Tibial nerve (tissue), 4 donors: ENCODE data around the gene GPR25.

Source experiments
- CTCF ChIP-seq, 5 experiments: fragments of 200-600 bp in 3 of 5; fragments of 450-650 bp in 2 of 5; sonication (generic) in 3 of 5; IDR thresholded peaks; one replicate each; pipeline ENCODE4 v1.5.1; 2016 to 2019; ENCODE audit warnings: antibody characterized with exemption in 5 of 5, mild to moderate bottlenecking in 3 of 5, moderate library complexity in 2 of 5
- EP300 ChIP-seq, 2 donors: sonication (generic); formaldehyde crosslinking; IDR thresholded peaks; one replicate each; pipeline ENCODE4 v1.6.1; 2017; ENCODE audit warnings: antibody characterized with exemption in 2 of 2, mild to moderate bottlenecking in 1 of 2
- POLR2A ChIP-seq, 2 donors: fragments of 450-650 bp; IDR thresholded peaks; one replicate each; pipeline ENCODE4 v1.6.1; 2017; ENCODE audit warnings: antibody characterized with exemption in 2 of 2, mild to moderate bottlenecking in 2 of 2, moderate library complexity in 2 of 2

- TF ChIP-seq EP300 (IDR thresholded peaks at IDR 0.05) (no peak), CTCF (IDR thresholded peaks at IDR 0.05) (no peak), POLR2A (IDR thresholded peaks at IDR 0.05) (no peak)
These were observed 44.6 kb downstream of the GPR25 start for GRCh38 chr1:200917291-200917817.
